NOMO-1 treated with DMSO at 0.1 percent for 48 hours (cell line): Measurements from ENCODE around the gene ALOX15.
A peak's percentile ranks its signal among the peaks of the same experiment; 100 is the strongest.
"Not testable (repeated sequence)": the region's sequence is repeated elsewhere in the genome, so short reads cannot be mapped to it uniquely, and the experiment has no call there.

Source experiments
- DNase-seq: peaks from one replicate; lab custom pipeline; 2025; ENCODE audit not compliant: unreplicated experiment; lab: John Stamatoyannopoulos, UW

Gene ALOX15

DNA sequence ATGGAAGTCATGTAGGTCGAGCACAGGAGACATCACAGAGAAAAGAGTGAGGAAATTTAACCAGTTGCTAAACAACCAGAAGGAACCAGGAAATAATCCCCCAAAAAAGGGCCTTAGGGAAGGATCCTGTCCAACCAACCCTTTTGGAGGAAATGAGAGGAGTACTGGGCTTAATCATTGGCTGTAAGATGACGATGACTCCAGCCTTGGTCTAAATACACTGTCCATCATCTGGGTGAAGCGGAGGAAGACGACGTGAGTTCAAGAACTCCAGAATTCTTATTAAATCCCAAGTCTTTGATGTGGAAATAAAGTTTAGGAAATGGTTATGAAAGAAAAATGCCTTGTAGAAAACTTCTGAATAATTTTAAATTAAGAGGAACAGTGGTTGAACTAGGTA, 11.5 kb upstream of the ALOX15 start:
- no peak for DNase-seq

DNA sequence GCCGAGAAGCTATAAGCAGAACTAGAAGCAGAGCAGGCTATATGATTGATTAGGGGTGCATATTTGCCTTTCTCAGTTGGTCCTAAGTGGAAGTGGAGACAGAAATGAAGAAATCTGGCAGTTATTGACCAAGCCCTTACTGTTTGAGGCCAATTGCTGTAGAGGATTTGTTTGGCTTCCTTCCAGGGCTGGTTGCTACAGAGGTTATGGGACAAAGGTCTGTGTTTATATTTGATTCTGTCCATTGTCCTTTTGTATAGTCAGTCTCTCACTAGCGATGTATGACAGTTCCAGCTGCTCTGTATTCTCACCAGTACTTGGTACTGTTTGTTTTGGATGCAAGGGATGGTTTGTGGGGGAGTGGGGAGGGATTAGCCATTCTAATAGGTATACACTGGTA, 7.3 kb upstream of the ALOX15 start:
- DNase-seq, result peak; percentile 91

DNA sequence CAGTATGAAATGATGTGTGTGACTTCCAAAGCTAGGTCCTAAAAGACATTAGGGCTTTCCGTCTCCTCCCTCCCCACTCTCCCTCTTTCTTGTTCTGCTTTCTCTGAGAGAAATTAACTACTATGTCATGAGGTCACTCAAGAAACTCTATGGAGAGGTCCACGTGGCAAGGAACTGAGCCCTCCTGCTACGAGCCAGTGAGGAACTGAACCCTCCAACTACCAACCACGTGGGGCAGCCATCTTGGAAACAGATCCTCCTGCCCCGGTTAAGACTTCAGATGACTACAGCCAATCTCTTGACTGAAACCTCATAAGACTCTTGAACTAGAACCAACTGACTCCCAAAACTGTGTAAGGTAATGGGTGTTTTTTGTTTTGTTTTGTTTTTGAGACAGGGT, 4.2 kb upstream of the ALOX15 start:
- peak; percentile 62 for DNase-seq

DNA sequence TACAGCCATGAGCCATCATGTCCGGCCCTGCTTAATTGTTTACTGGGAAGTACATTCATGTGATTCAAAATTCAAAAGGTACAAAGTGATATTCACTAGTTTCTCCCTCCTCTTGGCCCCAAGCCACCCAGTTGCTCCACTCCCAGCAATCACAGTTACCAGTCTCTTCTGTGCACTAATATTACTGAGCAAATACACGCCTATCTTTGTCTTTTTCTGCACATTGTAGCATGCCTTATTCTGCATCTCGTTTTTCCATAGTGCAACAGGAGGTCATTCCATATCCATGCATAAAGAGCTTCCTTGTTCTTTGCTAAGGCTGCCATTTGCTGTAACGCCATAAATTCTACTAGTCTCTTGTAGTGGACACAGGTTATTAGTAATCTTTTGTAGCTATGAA, 2.2 kb upstream of the ALOX15 start:
- DNase-seq, result no peak

DNA sequence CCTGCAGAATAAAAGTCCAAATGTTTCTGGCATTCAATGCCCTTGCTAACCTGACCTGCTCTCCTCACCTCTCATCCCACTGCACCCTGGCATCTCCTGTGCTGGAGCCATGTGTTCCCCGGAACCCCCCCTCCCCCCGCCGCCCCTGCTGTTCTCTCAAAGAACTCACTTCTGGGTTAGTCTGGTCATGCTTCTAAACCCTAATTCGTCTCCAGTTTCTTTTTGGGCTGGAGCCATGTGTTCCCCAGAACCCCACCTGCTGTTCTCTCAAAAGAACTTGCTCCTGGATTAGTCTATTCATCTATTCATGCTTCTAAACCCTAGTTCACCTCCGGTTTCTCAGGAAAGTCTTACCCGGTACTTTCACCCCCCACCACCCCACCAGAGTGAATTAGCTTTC, 808 bp upstream of the ALOX15 start:
- no peak for DNase-seq

DNA sequence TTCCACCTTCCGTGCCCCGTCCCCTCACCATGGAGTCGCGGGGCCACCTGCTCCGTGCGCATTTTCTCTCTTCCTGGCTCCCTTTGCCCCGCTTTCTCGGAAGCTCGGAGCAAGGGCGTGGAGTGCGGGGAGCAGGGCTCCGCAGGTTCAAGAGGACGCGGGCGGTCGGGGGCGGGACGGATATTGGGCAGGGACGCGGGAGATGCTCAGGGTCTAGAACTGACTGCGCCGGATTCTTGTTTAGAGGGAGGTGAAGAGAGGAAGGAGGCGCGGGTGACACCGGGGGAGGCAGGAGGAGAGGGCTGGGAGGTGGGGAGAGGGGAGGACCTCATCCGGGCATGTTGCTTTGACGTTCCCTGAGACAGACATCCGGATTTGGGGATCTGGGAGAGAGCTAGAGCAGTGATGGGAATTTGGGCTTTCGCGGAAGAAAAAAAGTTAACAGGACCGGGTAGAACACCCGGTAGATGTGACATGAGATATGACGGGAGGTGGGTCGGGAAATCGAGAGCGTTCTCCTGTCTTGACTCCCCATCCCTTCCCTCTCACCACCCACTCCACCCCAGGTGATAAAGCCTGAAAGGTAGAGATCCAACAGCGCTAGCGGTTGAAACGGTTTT, 799 bp downstream of the ALOX15 start:
- not testable (repeated sequence) for DNase-seq

DNA sequence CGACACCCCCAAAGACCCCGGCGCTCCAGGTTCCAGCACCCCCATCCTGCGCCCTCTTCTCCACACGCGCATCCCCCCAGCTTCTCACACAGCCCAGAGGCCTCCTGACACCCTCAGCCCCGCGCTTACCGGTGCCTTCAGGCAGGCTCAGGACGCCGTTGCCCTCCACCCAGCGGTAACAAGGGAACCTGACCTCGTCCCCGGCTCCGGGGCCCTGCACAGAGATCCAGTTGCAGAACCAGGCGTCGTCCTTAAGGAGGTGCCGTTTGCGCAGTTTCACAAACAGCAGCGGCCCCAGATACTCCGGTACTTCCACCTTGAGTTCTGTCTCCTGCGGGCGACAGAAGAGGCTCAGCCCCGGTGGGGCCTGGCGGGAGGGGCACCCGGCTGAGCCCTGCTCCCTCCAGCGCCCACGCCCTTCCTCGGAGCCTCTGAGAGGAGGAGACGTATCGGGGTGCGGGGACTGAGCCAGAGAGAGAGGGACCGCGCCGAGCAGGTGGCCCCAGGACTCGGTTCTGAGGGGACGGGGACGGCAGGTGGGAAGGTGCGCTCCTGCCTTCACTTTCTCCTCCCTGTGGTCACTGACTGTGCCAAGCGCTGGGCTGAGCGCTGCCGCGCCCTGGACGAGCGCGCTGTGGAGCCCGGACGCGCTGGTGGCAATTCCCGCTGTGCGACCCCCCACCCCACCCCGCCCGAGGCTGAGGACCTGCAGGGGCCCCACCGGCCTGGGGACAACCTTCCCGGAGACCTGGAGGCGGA, 2.0 kb downstream of the ALOX15 start:
- DNase-seq, result peak; percentile 63

DNA sequence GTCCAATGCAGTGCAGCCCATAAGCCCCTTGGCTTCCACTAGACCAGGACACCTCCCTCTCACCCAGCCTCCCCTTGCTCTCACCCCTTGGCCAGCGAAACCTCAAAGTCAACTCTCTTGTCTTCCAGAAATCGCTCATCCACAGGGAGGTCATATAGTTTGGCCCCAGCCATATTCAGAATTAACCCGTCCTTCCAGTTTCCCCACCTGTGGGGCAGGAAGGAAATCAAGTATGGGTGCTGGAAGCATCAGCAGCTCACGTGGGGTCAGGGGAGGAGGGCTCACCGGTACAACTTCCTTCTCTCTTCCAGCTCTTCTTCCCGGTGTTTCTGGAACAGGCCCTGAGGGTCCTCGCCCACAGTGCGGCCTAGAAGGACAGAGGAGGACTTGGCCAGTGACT, 2.7 kb downstream of the ALOX15 start:
- DNase-seq, result not testable (repeated sequence)

DNA sequence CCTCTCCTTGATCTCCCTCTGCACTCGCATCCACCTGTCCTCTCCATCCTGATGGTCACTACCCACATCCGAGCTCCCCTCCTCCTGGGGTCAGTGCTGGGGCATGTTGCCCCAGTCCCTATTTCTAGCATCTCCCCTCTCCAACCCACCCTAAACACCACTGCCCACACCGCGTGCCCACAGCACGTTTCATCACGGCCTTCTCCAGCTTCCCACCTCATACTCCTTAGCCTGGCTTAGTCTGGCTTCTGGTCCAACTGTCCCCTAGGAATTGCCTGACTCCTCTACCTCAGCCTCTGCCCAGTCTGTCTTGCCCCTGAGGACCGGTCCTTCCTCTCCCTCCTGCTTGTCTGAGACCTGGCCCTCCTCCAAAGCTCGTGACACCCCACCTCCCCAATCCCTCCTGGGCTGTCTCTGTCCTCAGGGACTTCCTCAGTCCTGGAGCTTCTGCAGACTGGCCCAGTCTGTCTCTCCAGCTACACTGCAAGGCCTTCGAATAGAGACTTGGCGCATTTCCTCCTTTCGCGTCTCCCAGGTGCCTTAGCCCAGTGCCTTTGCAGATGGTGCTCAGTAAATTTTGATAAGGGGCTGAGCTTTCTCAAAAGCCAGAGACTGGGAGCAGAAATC, 4.9 kb downstream of the ALOX15 start:
- DNase-seq, result no peak

DNA sequence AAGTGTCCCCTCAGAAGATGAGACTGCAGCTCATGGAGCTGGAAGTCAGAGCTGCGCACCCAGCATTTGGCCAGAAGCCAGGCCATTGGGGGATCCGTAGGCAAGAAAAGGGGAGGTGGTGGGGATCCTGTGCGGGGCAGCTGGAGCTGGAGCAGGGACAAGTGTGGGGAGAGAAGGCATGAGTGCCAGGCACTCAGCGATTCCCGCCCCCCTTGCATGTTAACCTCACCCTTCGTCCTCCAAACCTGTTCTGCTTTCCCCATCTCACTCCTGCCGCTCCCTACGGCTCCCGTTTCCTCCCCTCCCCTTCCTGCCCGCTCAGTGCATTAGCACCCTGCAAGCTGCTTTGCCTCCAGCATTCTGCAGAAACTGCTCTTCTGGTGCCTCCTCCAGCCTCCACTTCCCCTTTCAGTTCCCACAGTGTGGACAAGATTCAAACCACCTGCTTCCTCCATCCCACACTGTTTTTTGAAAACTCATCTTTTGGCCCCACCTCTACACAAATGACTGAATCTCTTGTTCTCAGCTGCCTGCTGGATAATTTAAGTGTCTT, 5.6 kb downstream of the ALOX15 start:
- DNase-seq, result peak; percentile 56

DNA sequence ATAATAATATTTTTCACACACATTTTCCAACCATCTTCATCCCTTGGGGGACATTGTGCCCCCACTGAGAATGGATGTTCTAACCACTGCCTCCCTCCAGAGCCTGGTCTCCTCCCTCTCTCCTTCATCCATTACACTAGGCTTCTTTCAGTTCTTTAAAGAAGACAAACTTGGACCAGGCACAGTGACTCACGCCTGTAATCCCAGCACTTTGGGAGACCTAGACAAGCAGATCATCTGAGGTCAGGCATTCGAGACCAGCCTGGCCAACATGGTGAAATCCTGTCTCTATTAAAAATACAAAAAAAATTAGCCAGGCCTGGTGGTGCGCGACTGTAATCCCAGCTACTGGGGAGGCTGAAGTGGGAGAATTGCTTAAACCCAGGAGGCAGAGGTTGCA, 6.5 kb downstream of the ALOX15 start:
- DNase-seq, result no peak

DNA sequence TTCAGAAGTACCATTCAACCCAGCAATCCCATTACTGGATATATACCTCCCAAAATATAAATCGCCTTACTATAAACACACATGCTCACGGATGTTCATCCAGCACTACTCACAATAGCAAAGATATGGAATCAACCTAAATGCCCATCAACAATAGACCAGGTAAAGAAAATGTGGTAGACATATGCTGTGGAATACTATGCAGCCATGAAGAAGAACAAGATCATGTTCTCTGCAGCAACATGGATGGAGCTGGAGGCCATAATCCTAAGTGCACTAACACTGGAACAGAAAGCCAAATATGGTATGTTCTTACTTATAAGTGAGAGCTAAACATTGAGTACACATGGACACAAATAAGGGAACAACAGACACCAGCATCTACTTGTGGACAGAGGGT, 7.8 kb downstream of the ALOX15 start:
- DNase-seq, result no peak

DNA sequence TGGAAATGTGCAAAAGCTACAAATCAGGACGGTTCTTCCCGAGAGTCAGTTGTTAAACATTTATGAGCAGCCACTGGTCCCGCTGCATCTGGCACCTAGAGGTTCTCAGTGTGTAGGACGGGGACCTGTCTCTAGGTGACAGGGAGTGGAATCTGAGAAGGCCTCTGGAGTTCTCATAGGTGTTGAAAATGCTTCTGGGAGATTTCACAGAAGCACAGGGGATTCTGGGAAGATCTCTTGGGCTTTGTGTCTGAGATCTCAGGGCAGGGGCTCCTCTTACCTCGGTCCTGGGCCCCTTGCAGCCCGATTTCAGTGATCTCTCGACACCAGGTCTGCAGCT, 8.9 kb downstream of the ALOX15 start:
- DNase-seq, result no peak

DNA sequence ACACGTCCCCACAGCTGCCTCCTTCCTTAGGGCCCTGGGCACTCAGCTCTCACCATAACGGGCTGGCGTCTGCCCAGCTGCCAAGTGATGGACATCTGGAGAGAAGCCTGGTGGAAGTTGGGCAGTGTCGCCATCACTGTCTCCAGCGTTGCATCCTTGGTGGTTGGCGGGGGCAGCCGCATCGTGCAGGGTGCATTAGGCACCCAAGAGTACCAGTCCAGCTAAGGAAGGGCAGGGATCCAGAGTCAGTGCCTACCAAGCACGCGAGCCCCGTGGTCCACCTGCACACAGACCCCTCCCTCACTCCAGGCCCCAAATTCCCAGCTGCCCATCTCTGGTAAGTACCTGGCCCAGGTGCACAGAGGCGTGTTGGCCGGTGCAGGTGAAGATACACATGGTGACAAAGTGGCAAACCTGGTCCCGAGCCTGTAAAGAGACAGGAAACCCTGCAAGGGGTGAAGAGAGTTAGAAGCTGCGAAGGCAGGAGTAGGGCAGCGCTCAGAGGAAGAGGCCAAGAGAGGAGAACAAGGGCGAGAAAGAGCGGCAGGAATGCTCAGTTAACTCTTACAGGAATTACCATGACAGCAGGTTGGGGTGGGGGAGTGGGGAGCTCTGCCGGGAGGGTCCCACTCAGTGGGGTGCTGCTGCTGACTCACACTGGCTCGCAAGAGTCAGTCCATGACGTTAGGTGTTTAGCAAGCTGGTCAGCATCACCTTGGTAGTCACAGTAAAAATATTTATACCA, 9.5 kb downstream of the ALOX15 start:
- no peak for DNase-seq

DNA sequence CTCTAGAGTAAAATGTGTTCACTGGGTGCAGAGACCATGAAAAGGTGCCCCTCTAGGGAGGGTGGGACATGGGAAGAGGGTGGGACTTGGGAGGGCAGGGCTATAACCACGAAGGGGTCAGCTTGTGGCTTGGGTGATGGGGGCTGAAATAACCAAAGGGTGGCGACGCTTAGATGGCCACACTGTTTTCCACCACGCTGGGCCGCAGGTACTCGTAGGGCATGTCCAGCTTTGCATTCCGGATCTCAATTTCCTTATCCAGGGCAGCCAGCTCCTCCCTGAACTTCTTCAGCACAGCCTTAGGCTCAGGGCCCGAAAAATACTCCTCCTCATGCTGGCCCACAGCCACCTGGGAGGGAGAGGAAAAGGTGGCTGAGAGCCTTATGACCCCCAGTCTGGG, 10.0 kb downstream of the ALOX15 start:
- DNase-seq, result no peak

DNA sequence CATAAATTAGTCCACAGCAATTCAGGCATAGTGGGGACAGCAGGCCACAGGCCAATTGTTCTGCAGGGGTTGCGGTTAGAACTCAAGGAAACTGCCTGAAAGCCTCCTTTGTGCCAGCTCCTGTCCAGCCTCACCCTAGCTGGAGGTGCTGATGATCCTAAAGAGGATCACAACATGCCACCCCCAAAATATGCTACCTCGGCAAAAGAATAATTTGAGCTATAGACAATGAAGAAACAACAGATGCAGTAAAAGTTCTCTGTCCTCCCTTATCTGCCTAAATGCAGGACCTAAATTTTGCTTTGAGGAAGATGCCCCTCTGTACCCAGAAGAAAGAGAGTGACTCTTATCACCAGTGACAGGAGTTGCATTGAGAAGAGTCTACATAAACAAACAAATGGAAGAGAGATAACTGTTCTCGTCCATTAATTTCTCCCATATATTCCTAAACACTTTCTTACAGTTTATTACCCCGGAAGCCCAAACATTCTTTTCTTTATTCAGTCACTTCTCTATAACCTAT, 14.7 kb downstream of the ALOX15 start:
- no peak for DNase-seq

DNA sequence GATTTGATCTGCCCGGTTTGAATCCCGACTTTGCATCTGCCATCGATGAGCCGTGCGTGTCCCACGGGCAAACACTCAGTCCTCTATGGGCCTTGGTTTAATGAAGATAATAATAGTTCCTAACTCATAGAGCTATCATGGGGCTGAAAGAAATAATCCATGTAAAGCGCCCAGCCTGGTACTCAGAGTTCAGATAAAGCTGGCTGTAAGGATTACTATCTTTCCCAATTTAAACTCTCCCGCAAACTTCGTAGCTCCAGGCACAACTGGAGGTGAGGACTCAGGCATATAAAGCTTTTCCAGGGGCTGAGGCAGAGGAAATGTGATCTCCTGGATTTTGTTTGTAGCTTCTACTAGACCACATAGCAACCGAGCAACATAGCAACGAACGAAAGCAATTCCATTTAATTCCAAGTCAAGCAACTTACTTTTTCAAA, 16.3 kb downstream of the ALOX15 start:
- DNase-seq, result no peak

DNA sequence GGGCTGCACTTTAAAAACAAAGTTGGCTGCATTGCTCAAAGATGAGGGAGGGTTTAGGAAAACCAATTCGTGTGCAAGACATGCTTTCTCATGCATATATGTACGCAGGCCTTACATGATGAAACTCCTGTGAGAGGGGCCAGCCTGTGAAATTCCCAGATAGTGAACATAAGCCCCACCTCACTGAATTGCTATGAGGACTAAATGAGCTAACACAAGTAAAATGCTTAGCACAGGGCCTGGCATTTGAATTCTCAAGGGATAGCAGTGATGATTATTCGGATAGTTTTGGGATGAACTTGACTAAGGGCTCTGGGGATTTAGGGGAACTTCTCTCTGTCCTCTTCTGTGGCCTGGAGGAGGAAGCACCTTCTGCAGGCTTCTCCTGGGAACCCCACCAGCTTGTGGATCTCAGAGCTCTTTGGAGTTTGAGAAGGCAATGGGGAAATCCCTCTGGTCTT, 17.0 kb downstream of the ALOX15 start:
- DNase-seq, result not testable (repeated sequence)

DNA sequence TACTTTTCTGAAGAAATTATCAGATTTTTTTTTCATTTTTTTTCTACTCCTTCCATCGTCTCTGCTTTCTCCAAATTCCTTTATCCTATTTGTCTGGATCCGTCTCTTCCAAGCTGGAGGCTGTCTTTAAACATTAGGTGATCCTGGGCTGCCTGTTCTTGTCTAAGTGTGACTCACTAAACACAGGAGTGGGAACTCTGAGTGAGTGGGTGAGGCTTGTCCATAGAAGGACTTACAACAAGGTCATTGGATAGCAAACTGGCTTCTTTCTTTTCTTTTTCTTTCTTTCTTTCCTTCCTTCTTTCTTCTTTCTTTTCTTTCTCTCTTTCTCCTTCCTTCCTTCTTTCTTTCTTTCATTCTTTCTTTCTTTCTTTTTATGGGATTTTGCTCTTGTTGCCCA, 18.2 kb downstream of the ALOX15 start:
- no peak for DNase-seq

DNA sequence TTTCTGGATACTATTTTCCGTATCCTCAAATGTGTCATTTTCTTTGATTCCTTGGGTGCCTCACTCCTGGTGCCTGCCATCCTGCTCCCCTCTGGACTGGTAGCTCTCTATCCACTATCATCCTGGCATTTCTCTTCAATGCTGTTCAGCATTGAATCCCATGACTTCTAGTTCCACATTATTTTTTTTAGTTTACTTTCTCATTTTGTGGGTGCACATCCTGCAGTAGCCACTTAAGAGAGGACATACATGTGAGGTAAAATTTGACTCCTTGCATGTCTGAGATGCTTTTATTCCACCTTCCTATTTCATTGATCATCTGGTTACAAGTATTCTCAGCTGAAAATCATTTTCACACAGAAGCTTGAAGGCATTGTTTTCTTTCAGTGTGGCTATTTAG, 19.1 kb downstream of the ALOX15 start:
- DNase-seq, result no peak

DNA sequence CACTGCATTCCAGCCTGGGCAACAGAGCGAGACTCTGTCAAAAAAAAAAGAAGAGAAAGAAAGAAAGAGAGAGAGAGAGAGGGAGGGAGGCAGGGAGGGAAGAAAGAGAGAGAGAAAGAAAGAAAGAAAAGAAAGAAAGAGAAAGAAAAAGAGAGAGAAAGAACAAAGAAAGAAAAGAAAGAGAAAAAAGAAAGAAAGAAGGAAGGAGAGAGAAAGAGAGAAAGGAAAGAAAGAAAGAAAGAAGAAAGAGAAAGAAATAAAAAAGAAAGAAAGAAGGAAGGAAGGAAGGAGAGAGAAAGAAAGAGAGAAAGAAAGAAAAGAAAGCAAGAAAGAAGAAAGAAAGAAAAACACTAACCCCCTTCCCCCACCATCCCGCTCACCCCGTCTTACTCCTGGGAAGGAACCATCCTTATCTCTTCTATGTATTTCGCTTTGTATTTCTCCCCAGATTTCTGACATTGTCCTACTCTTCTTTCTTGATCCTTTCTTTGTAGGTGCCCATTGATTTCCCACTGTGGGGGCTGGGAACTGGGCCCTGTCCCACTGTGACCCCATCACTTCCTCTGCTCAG, 20.9 kb downstream of the ALOX15 start:
- no peak for DNase-seq
